DND-41 (cell line): ENCODE results near the gene FLT3LG.

Source experiments
- ATAC-seq: fragments of 200-7000 bp; cut with Tn5 transposase; 3 replicates; pipeline ENCODE4 v1.9.1; 2021; ENCODE audit warnings: low read depth; ENCODE audit not compliant: insufficient read depth
- DNase-seq: peaks from one replicate; pipeline ENCODE4 v3.0.0-alpha.2; 2020
- H2AFZ ChIP-seq: 2 replicates; pipeline ENCODE4 v1.6.0; 2012; ENCODE audit warnings: low read depth, low read length
- H3K27ac ChIP-seq: 2 replicates; pipeline ENCODE4 v1.5.1; 2012; ENCODE audit warnings: low read length, inconsistent platforms
- H3K27me3 ChIP-seq: fragments of 200-600 bp; sonication (generic); 2 replicates; pipeline ENCODE4 v1.6.0; 2012; ENCODE audit warnings: low read length, mild to moderate bottlenecking, inconsistent platforms; ENCODE audit not compliant: insufficient read depth, poor library complexity
- H3K36me3 ChIP-seq: 2 replicates; pipeline ENCODE4 v1.5.1; 2012; ENCODE audit warnings: low read length, inconsistent platforms; ENCODE audit not compliant: insufficient read depth
- H3K4me1 ChIP-seq: 2 replicates; pipeline ENCODE4 v1.5.1; 2012; ENCODE audit warnings: mild to moderate bottlenecking, low read length; ENCODE audit not compliant: insufficient read depth
- H3K4me2 ChIP-seq: 2 replicates; pipeline ENCODE4 v1.6.0; 2012; ENCODE audit warnings: mild to moderate bottlenecking, moderate library complexity, low read length, inconsistent platforms; ENCODE audit not compliant: insufficient read depth
- H3K4me3 ChIP-seq, 2 experiments: fragments of 200-600 bp in 1 of 2; shearing (Covaris generic) in 1 of 2; 2 replicates each; pipeline ENCODE4 v1.5.1; 2012 to 2016; ENCODE audit warnings: inconsistent platforms in 2 of 2, low read length in 2 of 2, mild to moderate bottlenecking in 2 of 2, low read depth in 1 of 2, moderate library complexity in 1 of 2
- H3K79me2 ChIP-seq: 2 replicates; pipeline ENCODE4 v1.6.0; 2012; ENCODE audit warnings: low read length, inconsistent platforms; ENCODE audit not compliant: insufficient read depth
- H3K9ac ChIP-seq: 2 replicates; pipeline ENCODE4 v1.6.0; 2012; ENCODE audit warnings: low read depth, mild to moderate bottlenecking, inconsistent platforms, low read length, moderate library complexity
- H3K9me3 ChIP-seq: 2 replicates; pipeline ENCODE4 v1.5.1; 2012; ENCODE audit warnings: low read length, moderate library complexity, mild to moderate bottlenecking, inconsistent platforms; ENCODE audit not compliant: insufficient read depth, severe bottlenecking
- H4K20me1 ChIP-seq: 2 replicates; pipeline ENCODE4 v1.6.0; 2012; ENCODE audit warnings: low read length; ENCODE audit not compliant: insufficient read depth
- EZH2 ChIP-seq: IDR thresholded peaks from 3 replicates; pipeline ENCODE4 v1.6.1; 2012; ENCODE audit warnings: borderline replicate concordance, low read depth, mild to moderate bottlenecking, moderate library complexity, low read length, inconsistent platforms; ENCODE audit not compliant: severe bottlenecking
- TF ChIP-seq, protein P1 (sequence below): IDR thresholded peaks from 2 replicates; pipeline ENCODE4 v1.5.1; 2012; ENCODE audit warnings: borderline replicate concordance, low read length, moderate library complexity, mild to moderate bottlenecking; ENCODE audit not compliant: poor library complexity, severe bottlenecking; ENCODE audit errors: extremely low read depth

Gene FLT3LG, protein sequence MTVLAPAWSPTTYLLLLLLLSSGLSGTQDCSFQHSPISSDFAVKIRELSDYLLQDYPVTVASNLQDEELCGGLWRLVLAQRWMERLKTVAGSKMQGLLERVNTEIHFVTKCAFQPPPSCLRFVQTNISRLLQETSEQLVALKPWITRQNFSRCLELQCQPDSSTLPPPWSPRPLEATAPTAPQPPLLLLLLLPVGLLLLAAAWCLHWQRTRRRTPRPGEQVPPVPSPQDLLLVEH

DNA sequence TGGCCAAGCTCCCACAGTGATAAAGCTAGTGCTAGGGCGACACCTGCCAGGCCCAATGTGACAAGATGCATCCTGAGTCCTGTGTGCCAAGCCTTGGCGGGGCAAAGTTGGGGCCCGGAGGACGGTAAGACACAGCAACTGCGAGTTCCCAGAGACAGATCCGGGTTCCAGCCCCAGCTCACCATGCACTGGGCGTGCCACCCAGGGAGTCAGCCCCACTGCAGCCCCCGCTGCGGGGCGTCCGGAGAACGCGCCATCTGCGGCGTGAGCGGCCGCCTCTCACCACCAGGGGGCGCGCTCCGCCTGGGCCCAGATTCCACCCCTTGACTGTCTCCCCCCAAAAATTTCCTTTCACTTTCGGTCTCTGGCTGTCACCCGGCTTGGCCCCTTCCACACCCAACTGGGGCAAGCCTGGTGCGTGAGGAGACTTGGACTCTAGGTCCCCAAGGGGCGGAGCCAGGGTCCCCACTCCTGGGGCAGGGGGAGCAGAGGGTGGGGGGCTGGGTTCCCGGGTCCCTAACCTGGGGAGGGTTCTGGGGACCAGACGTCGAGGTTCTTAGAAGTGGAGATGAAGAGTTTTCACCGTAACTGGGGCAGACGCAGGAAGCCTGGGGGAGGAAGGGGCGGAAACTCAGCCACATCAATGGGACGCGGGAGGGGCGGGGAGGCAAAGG lies at the start of gene FLT3LG:
FLT3LG (plus strand) TSS at position 348 of the 674 bp plus-strand sequence. CDS start 425 bp downstream, outside the sequence.
- Histone ChIP-seq H3K27ac (peak within 1 kb of the TSS; percentile 91), H3K36me3 (peaks cover 19% of the 10 kb centered on the region), H3K79me2 (no peaks in the 10 kb centered on the region), H3K4me2 (peak within 1 kb of the TSS; percentile 98), H3K4me1 (peaks cover 30% of the 10 kb centered on the region), H3K4me3 (peak within 1 kb of the TSS; percentile 27 to 76; a peak in 3 of 4 replicates), H4K20me1 (no peaks in the 10 kb centered on the region), H3K27me3 (no peaks in the 10 kb centered on the region), H3K9me3 (no peaks in the 10 kb centered on the region), H3K9ac (peak within 1 kb of the TSS; percentile 80), H2AFZ (peak within 1 kb of the TSS; percentile 99)
- no peak for TF ChIP-seq EZH2
- TF ChIP-seq, protein P1, sequence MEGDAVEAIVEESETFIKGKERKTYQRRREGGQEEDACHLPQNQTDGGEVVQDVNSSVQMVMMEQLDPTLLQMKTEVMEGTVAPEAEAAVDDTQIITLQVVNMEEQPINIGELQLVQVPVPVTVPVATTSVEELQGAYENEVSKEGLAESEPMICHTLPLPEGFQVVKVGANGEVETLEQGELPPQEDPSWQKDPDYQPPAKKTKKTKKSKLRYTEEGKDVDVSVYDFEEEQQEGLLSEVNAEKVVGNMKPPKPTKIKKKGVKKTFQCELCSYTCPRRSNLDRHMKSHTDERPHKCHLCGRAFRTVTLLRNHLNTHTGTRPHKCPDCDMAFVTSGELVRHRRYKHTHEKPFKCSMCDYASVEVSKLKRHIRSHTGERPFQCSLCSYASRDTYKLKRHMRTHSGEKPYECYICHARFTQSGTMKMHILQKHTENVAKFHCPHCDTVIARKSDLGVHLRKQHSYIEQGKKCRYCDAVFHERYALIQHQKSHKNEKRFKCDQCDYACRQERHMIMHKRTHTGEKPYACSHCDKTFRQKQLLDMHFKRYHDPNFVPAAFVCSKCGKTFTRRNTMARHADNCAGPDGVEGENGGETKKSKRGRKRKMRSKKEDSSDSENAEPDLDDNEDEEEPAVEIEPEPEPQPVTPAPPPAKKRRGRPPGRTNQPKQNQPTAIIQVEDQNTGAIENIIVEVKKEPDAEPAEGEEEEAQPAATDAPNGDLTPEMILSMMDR: peak; percentile 98
- ATAC-seq (peak; percentile 87), DNase-seq (peak; percentile 99)

DNA sequence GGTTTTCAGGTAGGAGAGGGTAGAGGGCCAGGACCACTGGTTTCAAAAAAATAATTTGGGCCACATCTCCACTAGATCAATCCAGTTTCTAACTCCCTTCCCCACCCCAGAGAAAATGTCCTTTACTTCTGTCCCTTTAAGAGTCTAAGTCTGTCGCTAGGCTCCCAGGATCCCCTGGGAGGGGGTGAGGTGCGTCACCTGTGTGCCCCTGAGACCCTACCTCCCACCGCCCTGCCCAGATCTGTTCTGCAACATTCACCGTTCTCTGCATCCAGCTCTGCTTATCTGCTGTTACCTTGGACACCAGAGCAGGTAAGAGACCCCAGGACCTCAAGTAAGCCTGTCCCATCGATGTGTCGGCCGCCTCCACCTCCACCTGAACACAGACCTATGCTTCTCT lies 48.8 kb upstream of the FLT3LG start, which contains the start of gene GFY:
GFY (plus strand) TSS at position 211 of the 400 bp plus-strand sequence. CDS start 1,043 bp downstream, outside the sequence.
- Histone ChIP-seq H4K20me1 (no peaks in the 10 kb centered on the region), H3K4me2 (no peak within 1 kb of the TSS), H3K27me3 (no peaks in the 10 kb centered on the region), H3K9ac (no peak within 1 kb of the TSS), H3K27ac (no peak within 1 kb of the TSS), H3K4me1 (peaks cover 7% of the 10 kb centered on the region; the same call in 1 of the 2 replicates), H3K9me3 (no peaks in the 10 kb centered on the region), H3K4me3 (no peak within 1 kb of the TSS), H3K79me2 (no peaks in the 10 kb centered on the region), H3K36me3 (no peaks in the 10 kb centered on the region), H2AFZ (no peak within 1 kb of the TSS)
- TF ChIP-seq EZH2: no peak
- TF ChIP-seq, protein P1: no peak
- ATAC-seq: no peak
- no peak for DNase-seq

DNA sequence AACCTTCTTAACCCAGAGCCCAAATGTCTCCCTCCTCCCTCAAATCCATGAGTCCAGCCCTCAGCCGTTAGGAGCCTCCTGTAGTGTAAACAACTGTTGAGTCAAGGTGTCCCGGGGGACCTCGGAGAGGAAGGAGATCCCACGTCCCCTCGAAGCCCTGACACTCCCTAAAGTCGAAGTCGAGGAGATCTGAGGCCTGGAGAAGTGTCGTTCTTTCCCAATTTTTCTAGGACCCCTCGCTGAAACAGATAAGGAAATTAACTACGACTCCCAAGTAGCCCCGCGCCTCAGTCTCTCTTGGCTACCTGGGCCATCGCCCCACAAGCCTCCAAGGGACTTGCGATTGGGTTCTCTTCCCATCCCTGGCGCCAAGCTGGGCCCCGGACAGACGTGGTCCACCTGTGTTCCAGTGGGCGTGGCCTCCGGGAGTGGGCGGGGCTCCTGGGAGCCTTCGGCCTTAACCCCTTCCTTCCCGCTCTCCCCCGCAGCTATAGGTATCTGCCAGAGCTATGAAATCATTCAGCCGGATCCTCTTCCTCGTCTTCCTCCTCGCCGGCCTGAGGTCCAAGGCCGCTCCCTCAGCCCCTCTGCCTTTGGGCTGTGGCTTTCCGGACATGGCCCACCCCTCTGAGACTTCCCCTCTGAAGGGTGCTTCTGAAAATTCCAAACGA lies 48.0 kb upstream of the FLT3LG start:
- DNase-seq (no peak), ATAC-seq (no peak)
- Histone ChIP-seq H3K9ac (no peak overlapping the region), H2AFZ (no peak overlapping the region), H3K4me3 (no peak overlapping the region), H3K4me1 (peaks cover 7% of the 10 kb centered on the region; the same call in 1 of the 2 replicates), H3K36me3 (no peaks in the 10 kb centered on the region), H4K20me1 (no peaks in the 10 kb centered on the region), H3K79me2 (no peaks in the 10 kb centered on the region), H3K4me2 (no peak overlapping the region), H3K27ac (no peak overlapping the region), H3K9me3 (no peaks in the 10 kb centered on the region), H3K27me3 (no peaks in the 10 kb centered on the region)
- TF ChIP-seq EZH2: no peak
- TF ChIP-seq, protein P1: no peak
